Panc1 (cell line): ENCODE data around the gene LDHB. TPM values are rescaled to one million over a fixed set of nuclear protein-coding genes. Genes with fewer than 3 reads are reported as not detected.
"Not testable (repeated sequence)": the region's sequence is repeated elsewhere in the genome, so short reads cannot be mapped to it uniquely, and the experiment has no call there.

Experiments used
- ATAC-seq: fragments of 200-7000 bp; cut with Tn5 transposase; 2 replicates; pipeline ENCODE4 v1.9.1; 2020; ENCODE audit warnings: mild to moderate bottlenecking, moderate library complexity
- BruUV-seq: library from RNA; stranded (reverse); fragments of 400-500 nt; replicated peaks from 2 replicates; lab custom pipeline; 2021; lab: Mats Ljungman, UMichigan
- CTCF ChIA-PET: fragments of 300-600 bp; sonication (Branson Sonifier 250); formaldehyde crosslinking; loops from one replicate; lab custom pipeline; 2022; ENCODE audit warnings: antibody characterized with exemption; lab: Charles Lee
- POLR2A ChIA-PET: fragments of 300-600 bp; sonication (Branson Sonifier 250); formaldehyde crosslinking; loops from one replicate; lab custom pipeline; 2022; ENCODE audit warnings: antibody characterized with exemption; lab: Charles Lee
- DNase-seq: peaks from one replicate; pipeline ENCODE4 v3.0.0-alpha.2; 2010; ENCODE audit warnings: low read depth, low spot score
- H3K27ac ChIP-seq: 2 replicates; pipeline ENCODE4 v1.5.1; 2011; ENCODE audit warnings: mild to moderate bottlenecking, low read length, inconsistent platforms
- H3K27me3 ChIP-seq: fragments of 200-500 bp; sonication (Bioruptor generic); 2 replicates; pipeline ENCODE4 v1.6.0; 2014; ENCODE audit warnings: low read length, inconsistent platforms; ENCODE audit not compliant: control insufficient read depth, insufficient read depth
- H3K36me3 ChIP-seq: fragments of 200-500 bp; sonication (Bioruptor generic); 2 replicates; pipeline ENCODE4 v1.5.1; 2014; ENCODE audit warnings: inconsistent platforms, mild to moderate bottlenecking, low read length, moderate library complexity; ENCODE audit not compliant: control insufficient read depth, insufficient read depth
- H3K4me1 ChIP-seq: 2 replicates; pipeline ENCODE4 v1.5.1; 2011; ENCODE audit warnings: inconsistent platforms, mild to moderate bottlenecking, low read length, moderate library complexity; ENCODE audit not compliant: control insufficient read depth, insufficient read depth
- H3K4me3 ChIP-seq, 2 experiments: 2 replicates each; pipeline ENCODE4 v1.5.1; 2011 to 2012; ENCODE audit warnings: low read depth in 2 of 2, low read length in 2 of 2, mild to moderate bottlenecking in 2 of 2, inconsistent platforms in 1 of 2, moderate library complexity in 1 of 2
- H3K9me3 ChIP-seq: fragments of 200-500 bp; sonication (Bioruptor generic); 2 replicates; pipeline ENCODE4 v1.5.1; 2014; ENCODE audit warnings: low read depth, mild to moderate bottlenecking, inconsistent platforms, low read length, moderate library complexity; ENCODE audit not compliant: control insufficient read depth, insufficient read depth
- CTCF ChIP-seq: fragments of 450-650 bp; IDR thresholded peaks from 2 replicates; pipeline ENCODE4 v1.5.1; 2017; ENCODE audit warnings: mild to moderate bottlenecking
- POLR2AphosphoS5 ChIP-seq: IDR thresholded peaks from 2 replicates; pipeline ENCODE4 v1.6.1; 2012; ENCODE audit warnings: mild to moderate bottlenecking, low read depth, low read length, moderate library complexity
- REST ChIP-seq, 2 experiments: IDR thresholded peaks; 2 replicates each; pipeline ENCODE4 v1.6.1; 2011 to 2012; ENCODE audit warnings: low read depth in 2 of 2, control low read depth in 1 of 2, low read length in 1 of 2, mild to moderate bottlenecking in 1 of 2, moderate library complexity in 1 of 2; ENCODE audit not compliant: insufficient read depth in 1 of 2
- SIN3A ChIP-seq: IDR thresholded peaks from 2 replicates; pipeline ENCODE4 v1.6.1; 2012; ENCODE audit warnings: low read depth, mild to moderate bottlenecking, low read length, moderate library complexity, borderline replicate concordance; ENCODE audit not compliant: insufficient read depth
- TCF7L2 ChIP-seq: IDR thresholded peaks from 2 replicates; pipeline ENCODE4 v1.6.1; 2011; ENCODE audit warnings: mild to moderate bottlenecking, low read depth, low read length, inconsistent platforms
- in situ Hi-C: cut with HindIII; loops from 2 replicates; pipeline ENCODE4 v1.10.0; 2016; ENCODE audit warnings: low sequenced_read_pairs, low pct_unique_long_range_greater_than_20kb
- intact Hi-C: fragments of 100-400 bp; cut with micrococcal nuclease; formaldehyde crosslinking; loops from one replicate; pipeline ENCODE4 v1.10.0; 2022; ENCODE audit not compliant: unreplicated experiment
- total RNA-seq: library from RNA; stranded (reverse); gene quantifications from one replicate; pipeline ENCODE4 v1.2.1, GENCODE V29; 2021; ENCODE audit not compliant: unreplicated experiment

LDHB gene
- total RNA-seq, 1 experiment from 2014 or later = 552 TPM

- ChIA-PET CTCF (no interaction called here), POLR2A (no interaction called here)
- intact Hi-C loops (no loop called here), in situ Hi-C loops (no loop called here)
- peaks cover 40% of the 10 kb centered on the region for H3K36me3 ChIP-seq
- DNase-seq (no peak), ATAC-seq (no peak)
- H3K27me3 ChIP-seq = no peaks in the 10 kb centered on the region
- H3K4me3 ChIP-seq = no peak overlapping the region
- H3K27ac ChIP-seq = no peak overlapping the region
- TF ChIP-seq TCF7L2 (no peak), POLR2AphosphoS5 (no peak), CTCF (no peak), REST (IDR thresholded peaks at IDR 0.05; ENCODE audit: insufficient read depth in 1 of 2, low read depth in 2 of 2, low read length in 1 of 2) (no peak), SIN3A (no peak)
- no peaks in the 10 kb centered on the region for H3K9me3 ChIP-seq
- H3K4me1 ChIP-seq = no peaks in the 10 kb centered on the region
- no TSS peak for BruUV-seq
Measured at GRCh38 chr12:21647179-21647578, 10.5 kb downstream of the LDHB start.

GRCh38 chr12:21645041-21645500, 12.6 kb downstream of the LDHB start:
- POLR2A ChIA-PET, H3K4me1 ChIP-seq, BruUV-seq, DNase-seq, in situ Hi-C loops, H3K9me3 ChIP-seq, H3K27me3 ChIP-seq, H3K27ac ChIP-seq, ATAC-seq, CTCF ChIA-PET, intact Hi-C loops, H3K4me3 ChIP-seq: not testable (repeated sequence)
- peaks cover 51% of the 10 kb centered on the region for H3K36me3 ChIP-seq

GRCh38 chr12:21644516-21644915, 13.1 kb downstream of the LDHB start:
- Histone ChIP-seq H3K4me1 (no peaks in the 10 kb centered on the region), H3K4me3 (no peak overlapping the region), H3K36me3 (peaks cover 51% of the 10 kb centered on the region), H3K27ac (no peak overlapping the region), H3K27me3 (no peaks in the 10 kb centered on the region), H3K9me3 (no peaks in the 10 kb centered on the region)
- POLR2A ChIA-PET = interaction anchor here (0.6 kb wide), 1 partner anchor 14 kb away, joined by 4 read pairs; no protein-coding TSS in a partner anchor
- ATAC-seq (no peak), DNase-seq (no peak)
- no TSS peak for BruUV-seq
- CTCF ChIA-PET = no interaction called here
- intact Hi-C loops (no loop called here), in situ Hi-C loops (no loop called here)
- TF ChIP-seq POLR2AphosphoS5 = no peak
- TF ChIP-seq CTCF = no peak
- TF ChIP-seq REST (IDR thresholded peaks at IDR 0.05; ENCODE audit: insufficient read depth in 1 of 2, low read depth in 2 of 2, low read length in 1 of 2) = no peak
- no peak for TF ChIP-seq SIN3A
- no peak for TF ChIP-seq TCF7L2
